Right atrium auricular region (tissue), 2 donors: ENCODE results near the gene NPAS3. TPM values are rescaled to one million over a fixed set of nuclear protein-coding genes. Genes with fewer than 3 reads are reported as not detected.

Experiments
- DNase-seq: peaks from one replicate; pipeline ENCODE4 v3.0.0-alpha.2; 2019; ENCODE audit warnings: low spot score
- H3K27ac ChIP-seq, 2 donors: fragments of 200-600 bp; sonication (generic); 1 replicate in 1 of 2; 2 replicates in 1 of 2; pipeline ENCODE4 v1.5.1; 2016 to 2019
- H3K27me3 ChIP-seq, 2 donors: fragments of 200-600 bp; sonication (generic); one replicate each; pipeline versions ENCODE4 v1.5.1 to v1.6.0; 2017 to 2019
- H3K36me3 ChIP-seq: fragments of 200-600 bp; sonication (generic); one replicate; pipeline ENCODE4 v1.5.1; 2016
- H3K4me1 ChIP-seq, 2 donors: fragments of 200-600 bp; sonication (generic); one replicate each; pipeline versions ENCODE4 v1.5.1 to v1.6.0; 2017 to 2019
- H3K4me3 ChIP-seq, 2 donors: fragments of 200-600 bp; sonication (generic); 1 replicate in 1 of 2; 2 replicates in 1 of 2; pipeline ENCODE4 v1.5.1; 2017 to 2019; ENCODE audit warnings: mild to moderate bottlenecking in 1 of 2, moderate library complexity in 1 of 2
- H3K9me3 ChIP-seq, 2 donors: fragments of 200-600 bp; sonication (generic); one replicate each; pipeline ENCODE4 v1.5.1; 2019
- total RNA-seq, 2 donors: library from RNA; depleted of rRNA; stranded (reverse); fragments of >200 nt; gene quantifications; one replicate each; pipeline ENCODE4 v1.1.0, GENCODE V29; 2016
- TF ChIP-seq, protein P1 (sequence below), 2 donors: fragments of 200-600 bp; sonication (generic); IDR thresholded peaks; one replicate each; pipeline ENCODE4 v1.5.1; 2019; ENCODE audit warnings: antibody characterized with exemption in 2 of 2

Gene NPAS3
- total RNA-seq, 2 donors from 2014 or later = 0.67 to 1.3 TPM

DNA sequence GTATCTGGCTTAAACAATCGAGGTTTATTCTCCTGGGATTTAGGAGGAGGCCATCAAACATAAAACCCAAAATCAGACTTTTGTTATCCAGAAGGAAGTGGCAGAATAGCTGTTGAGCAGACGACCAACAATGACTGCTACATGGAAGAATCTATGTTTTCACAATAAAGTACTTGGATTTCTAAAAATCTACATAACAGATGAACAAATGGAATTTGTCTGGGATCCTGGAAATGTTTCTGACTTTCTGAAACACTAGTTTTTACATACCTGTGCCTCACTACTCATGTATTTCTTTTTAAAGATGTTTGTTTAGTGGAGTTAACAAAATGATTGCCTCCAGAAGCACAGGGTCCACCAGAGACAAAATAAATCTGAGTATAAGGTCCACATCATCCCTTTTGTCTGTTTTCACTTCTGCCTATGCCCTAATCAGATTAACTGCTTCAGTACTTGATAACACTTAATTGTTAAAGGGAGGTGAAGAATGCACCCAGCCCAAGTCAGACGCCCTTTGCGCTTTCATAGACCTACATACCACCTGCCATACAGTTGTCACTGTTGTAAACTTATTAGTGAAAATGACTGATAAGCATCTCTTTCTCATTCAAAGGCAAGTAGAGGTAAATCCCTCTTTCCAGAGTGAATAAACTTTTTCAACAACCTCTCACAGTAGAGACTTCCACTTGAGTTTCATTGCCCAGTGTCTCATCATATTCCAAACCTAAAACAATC is 847.6 kb downstream of the NPAS3 start:
- H3K9me3 ChIP-seq = no peaks in the 10 kb centered on the region
- TF ChIP-seq, protein P1, sequence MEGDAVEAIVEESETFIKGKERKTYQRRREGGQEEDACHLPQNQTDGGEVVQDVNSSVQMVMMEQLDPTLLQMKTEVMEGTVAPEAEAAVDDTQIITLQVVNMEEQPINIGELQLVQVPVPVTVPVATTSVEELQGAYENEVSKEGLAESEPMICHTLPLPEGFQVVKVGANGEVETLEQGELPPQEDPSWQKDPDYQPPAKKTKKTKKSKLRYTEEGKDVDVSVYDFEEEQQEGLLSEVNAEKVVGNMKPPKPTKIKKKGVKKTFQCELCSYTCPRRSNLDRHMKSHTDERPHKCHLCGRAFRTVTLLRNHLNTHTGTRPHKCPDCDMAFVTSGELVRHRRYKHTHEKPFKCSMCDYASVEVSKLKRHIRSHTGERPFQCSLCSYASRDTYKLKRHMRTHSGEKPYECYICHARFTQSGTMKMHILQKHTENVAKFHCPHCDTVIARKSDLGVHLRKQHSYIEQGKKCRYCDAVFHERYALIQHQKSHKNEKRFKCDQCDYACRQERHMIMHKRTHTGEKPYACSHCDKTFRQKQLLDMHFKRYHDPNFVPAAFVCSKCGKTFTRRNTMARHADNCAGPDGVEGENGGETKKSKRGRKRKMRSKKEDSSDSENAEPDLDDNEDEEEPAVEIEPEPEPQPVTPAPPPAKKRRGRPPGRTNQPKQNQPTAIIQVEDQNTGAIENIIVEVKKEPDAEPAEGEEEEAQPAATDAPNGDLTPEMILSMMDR (IDR thresholded peaks at IDR 0.05) = no peak
- no peak overlapping the region for H3K27ac ChIP-seq
- no peak overlapping the region for H3K4me3 ChIP-seq
- H3K27me3 ChIP-seq = no peaks in the 10 kb centered on the region
- H3K4me1 ChIP-seq = no peaks in the 10 kb centered on the region
- H3K36me3 ChIP-seq = no peaks in the 10 kb centered on the region
- no peak for DNase-seq

DNA sequence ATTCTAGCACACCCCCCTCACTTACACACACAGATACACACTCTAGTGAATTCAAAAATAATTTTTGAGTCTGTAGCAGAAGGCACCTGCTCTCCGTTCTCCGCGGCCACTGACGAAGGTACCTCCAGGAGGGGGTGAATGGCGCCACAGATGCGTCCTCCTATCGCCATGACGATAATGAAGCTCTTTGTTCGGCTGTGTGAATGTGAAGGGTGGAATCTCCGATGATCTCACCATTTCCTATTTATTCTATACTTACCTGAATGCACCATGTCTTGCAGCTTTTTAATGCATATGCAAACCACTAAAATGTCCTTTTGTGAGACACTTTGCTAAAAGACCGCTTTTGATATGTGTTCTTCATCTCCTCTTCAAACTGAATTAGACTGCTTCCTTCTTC is 849.5 kb downstream of the NPAS3 start:
- Histone ChIP-seq H3K27me3 (no peaks in the 10 kb centered on the region), H3K27ac (no peak overlapping the region), H3K4me3 (no peak overlapping the region), H3K4me1 (no peaks in the 10 kb centered on the region), H3K36me3 (no peaks in the 10 kb centered on the region), H3K9me3 (no peaks in the 10 kb centered on the region)
- DNase-seq = no peak
- TF ChIP-seq, protein P1 (IDR thresholded peaks at IDR 0.05) = no peak

- no peak for DNase-seq
- H3K27ac ChIP-seq = no peak overlapping the region
- H3K27me3 ChIP-seq = no peaks in the 10 kb centered on the region
- no peaks in the 10 kb centered on the region for H3K9me3 ChIP-seq
- H3K36me3 ChIP-seq = no peaks in the 10 kb centered on the region
- TF ChIP-seq, protein P1 (IDR thresholded peaks at IDR 0.05) = no peak
- H3K4me1 ChIP-seq = no peaks in the 10 kb centered on the region
- H3K4me3 ChIP-seq = no peak overlapping the region
Observed at GRCh38 chr14:33790996-33791395, 852.3 kb downstream of the NPAS3 start.

DNA sequence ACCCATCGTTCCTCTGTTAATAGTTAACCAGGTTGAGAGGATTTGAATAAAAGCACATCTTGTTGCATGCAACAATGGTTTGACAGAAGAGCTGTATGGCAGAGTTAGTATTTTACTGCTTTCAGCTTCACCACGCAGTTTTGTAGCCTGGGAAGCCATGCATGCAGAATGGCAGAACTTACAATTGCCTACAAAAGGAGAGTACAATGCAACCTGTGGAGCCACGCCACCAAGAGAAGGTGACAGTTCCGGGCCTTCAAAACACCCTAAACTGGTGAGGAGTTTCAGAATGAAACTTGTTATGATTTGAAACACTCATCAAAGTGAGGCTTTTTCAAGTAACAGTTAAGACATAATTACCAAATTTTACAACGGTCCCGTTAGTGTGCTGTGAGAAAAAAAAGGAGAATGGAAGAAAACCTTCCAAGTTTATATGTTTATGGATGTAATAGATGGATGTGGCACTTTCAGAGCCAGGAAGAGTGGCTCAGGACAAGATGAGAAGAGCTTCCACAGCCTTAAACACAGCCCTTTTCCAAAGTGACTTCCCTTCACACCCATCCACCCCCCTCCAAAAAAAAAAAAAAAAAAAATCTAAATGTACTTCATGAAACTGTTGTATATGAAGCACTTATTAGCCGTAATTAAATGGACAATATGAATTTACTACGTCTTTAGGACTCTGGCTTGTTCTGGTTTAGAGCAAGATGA is 853.5 kb downstream of the NPAS3 start:
- H3K4me3 ChIP-seq = no peak overlapping the region
- no peak overlapping the region for H3K27ac ChIP-seq
- H3K27me3 ChIP-seq = no peaks in the 10 kb centered on the region
- H3K9me3 ChIP-seq = no peaks in the 10 kb centered on the region
- TF ChIP-seq, protein P1 (IDR thresholded peaks at IDR 0.05) = no peak
- DNase-seq = no peak
- H3K4me1 ChIP-seq = no peaks in the 10 kb centered on the region
- H3K36me3 ChIP-seq = no peaks in the 10 kb centered on the region

DNA sequence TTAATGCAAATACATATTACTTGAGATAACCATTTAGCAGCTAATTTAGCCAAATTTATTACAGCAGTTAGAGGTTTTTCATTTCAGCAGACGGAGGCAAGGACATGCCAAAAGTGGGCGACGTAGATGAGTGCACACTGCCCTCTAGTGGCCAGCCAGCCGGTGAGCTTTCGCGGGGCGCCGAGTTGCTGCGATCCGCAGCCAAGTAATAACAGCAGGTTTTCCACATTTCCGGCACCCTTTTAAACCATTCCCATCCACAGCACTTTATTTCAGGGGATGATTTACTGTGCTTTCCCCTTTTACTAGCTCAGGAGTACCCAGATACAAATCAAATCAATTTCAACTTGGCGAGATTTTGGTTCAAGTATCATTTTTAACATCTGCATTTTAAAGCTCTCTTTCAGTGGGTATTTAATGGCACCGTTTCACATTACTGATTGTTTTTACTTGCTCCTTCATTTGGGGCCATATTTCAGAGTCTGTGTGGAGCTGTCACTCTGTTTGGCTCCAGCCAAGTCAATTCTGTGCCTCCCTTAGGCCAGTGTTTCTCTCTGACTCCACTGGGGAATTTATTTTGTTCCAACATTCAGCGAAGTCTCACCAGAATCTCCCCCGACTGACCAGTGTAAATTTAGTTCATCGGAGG is 854.2 kb downstream of the NPAS3 start:
- Histone ChIP-seq H3K27ac (no peak overlapping the region), H3K9me3 (no peaks in the 10 kb centered on the region), H3K4me3 (peak overlapping the region in 1 of 2 donors; percentile 25), H3K27me3 (no peaks in the 10 kb centered on the region), H3K4me1 (no peaks in the 10 kb centered on the region), H3K36me3 (no peaks in the 10 kb centered on the region)
- peak; percentile 82 for DNase-seq
- TF ChIP-seq, protein P1 (IDR thresholded peaks at IDR 0.05) = peak; percentile 93 to 96
